K562 (cell line): Measurements from ENCODE around the gene HLA-E. TPM values are rescaled to one million over a fixed set of nuclear protein-coding genes. Genes with fewer than 3 reads are reported as not detected.
A peak's percentile ranks its signal among the peaks of the same experiment; 100 is the strongest.

Experiments used
- CHD1 ChIP-seq: fragments of 200-600 bp; sonication (generic); IDR thresholded peaks from one replicate; pipeline ENCODE4 v1.6.1; 2012; ENCODE audit warnings: mild to moderate bottlenecking, moderate library complexity, low read length, inconsistent platforms
- CTCFL ChIP-seq: IDR thresholded peaks from 2 replicates; pipeline ENCODE4 v1.6.1; 2011; ENCODE audit warnings: borderline replicate concordance, low read depth, mild to moderate bottlenecking, moderate library complexity, low read length; ENCODE audit not compliant: insufficient read depth, poor library complexity, severe bottlenecking
- FOXA1 ChIP-seq: fragments of 450-650 bp; IDR thresholded peaks from 2 replicates; pipeline ENCODE4 v1.6.1; 2016; ENCODE audit warnings: mild to moderate bottlenecking, borderline replicate concordance
- FOXM1 ChIP-seq, 2 experiments: fragments of 450-650 bp in 1 of 2; sonication (generic) in 1 of 2; formaldehyde crosslinking in 1 of 2; IDR thresholded peaks; 2 replicates each; pipeline versions ENCODE4 v1.6.1 to v1.9.0; 2017 to 2022; ENCODE audit warnings: low read depth in 2 of 2, mild to moderate bottlenecking in 2 of 2, missing genetic modification reagents in 1 of 2, moderate library complexity in 1 of 2
- HDAC2 ChIP-seq: fragments of 450-650 bp; IDR thresholded peaks from 2 replicates; pipeline ENCODE4 v1.6.1; 2016; ENCODE audit warnings: mild to moderate bottlenecking
- KDM2B ChIP-seq: fragments of 250-450 bp; sonication (Bioruptor Pico); IDR thresholded peaks from 2 replicates; pipeline ENCODE4 v1.8.0; 2021; ENCODE audit warnings: mild to moderate bottlenecking, moderate library complexity
- MXD1 ChIP-seq: fragments of 250-450 bp; sonication (Bioruptor Pico); IDR thresholded peaks from 2 replicates; pipeline ENCODE4 v1.8.0; 2021; ENCODE audit warnings: borderline replicate concordance, mild to moderate bottlenecking, moderate library complexity; ENCODE audit not compliant: poor library complexity, severe bottlenecking
- PTRF ChIP-seq: fragments of 450-650 bp; IDR thresholded peaks from 2 replicates; pipeline ENCODE4 v1.6.1; 2016; ENCODE audit warnings: mild to moderate bottlenecking, missing genetic modification characterization, missing compliant biosample characterization
- RBBP5 ChIP-seq: fragments of 200-600 bp; sonication (generic); IDR thresholded peaks from 2 replicates; pipeline ENCODE4 v1.6.1; 2012; ENCODE audit warnings: borderline replicate concordance, mild to moderate bottlenecking, low read length, control low read depth, inconsistent platforms; ENCODE audit not compliant: insufficient read depth, poor library complexity, severe bottlenecking
- RBM17 ChIP-seq: fragments of 200-400 bp; formaldehyde crosslinking; IDR thresholded peaks from 2 replicates; pipeline ENCODE4 v1.6.1; 2017; ENCODE audit warnings: low read depth, mild to moderate bottlenecking, low read length, borderline replicate concordance
- SAP30 ChIP-seq: fragments of 200-600 bp; sonication (generic); IDR thresholded peaks from 2 replicates; pipeline ENCODE4 v1.6.1; 2012; ENCODE audit warnings: borderline replicate concordance, low read depth, mild to moderate bottlenecking, moderate library complexity, low read length, control low read depth, inconsistent platforms; ENCODE audit not compliant: insufficient read depth, poor library complexity, severe bottlenecking
- SREBF2 ChIP-seq: sonication (generic); formaldehyde crosslinking; IDR thresholded peaks from 2 replicates; pipeline ENCODE4 v1.4.0; 2020; ENCODE audit warnings: mild to moderate bottlenecking, missing genetic modification reagents
- SRSF3 ChIP-seq: fragments of 200-400 bp; formaldehyde crosslinking; IDR thresholded peaks from 2 replicates; pipeline ENCODE4 v1.6.1; 2016; ENCODE audit warnings: mild to moderate bottlenecking, low read length, moderate library complexity; ENCODE audit not compliant: insufficient read depth
- TCF7 ChIP-seq: sonication (generic); IDR thresholded peaks from 2 replicates; pipeline ENCODE4 v1.6.1; 2016; ENCODE audit warnings: antibody characterized with exemption, borderline replicate concordance
- XRCC5 ChIP-seq: fragments of 200-400 bp; formaldehyde crosslinking; IDR thresholded peaks from 2 replicates; pipeline ENCODE4 v1.6.1; 2017; ENCODE audit warnings: low read depth, mild to moderate bottlenecking, low read length
- ZBTB9 ChIP-seq: fragments of 450-650 bp; formaldehyde crosslinking; IDR thresholded peaks from 2 replicates; pipeline ENCODE4 v1.4.0; 2020; ENCODE audit warnings: mild to moderate bottlenecking, moderate library complexity
- ZNF121 ChIP-seq: sonication (generic); formaldehyde crosslinking; conservative IDR thresholded peaks from 2 replicates; pipeline ENCODE4 v1.8.0; 2022; ENCODE audit warnings: missing genetic modification reagents
- ZNF449 ChIP-seq: fragments of 250-450 bp; sonication (Bioruptor Pico); IDR thresholded peaks from 2 replicates; pipeline ENCODE4 v1.8.0; 2022; ENCODE audit warnings: moderate library complexity, mild to moderate bottlenecking, inconsistent platforms
- ZNF644 ChIP-seq: fragments of 200-800 bp; sonication (Bioruptor generic); IDR thresholded peaks from 2 replicates; pipeline ENCODE4 v1.6.1; 2016; ENCODE audit warnings: low read depth, missing genetic modification characterization, missing compliant biosample characterization
- ZNF77 ChIP-seq: fragments of 250-450 bp; sonication (Bioruptor Pico); IDR thresholded peaks from 2 replicates; pipeline ENCODE4 v1.5.0; 2020
- ZSCAN32 ChIP-seq: fragments of 450-650 bp; formaldehyde crosslinking; IDR thresholded peaks from 2 replicates; pipeline ENCODE4 v1.4.0; 2020; ENCODE audit warnings: mild to moderate bottlenecking, moderate library complexity
- polyA plus RNA-seq, 8 experiments: library from polyadenylated mRNA; depleted of rRNA in 4 of 8; stranded (reverse) in 5 of 8; unstranded in 3 of 8; fragments of >200 nt; fragmentation: Nextera tagmentation in 2 of 8; fragmentation: Illumina TruSeq in 1 of 8; extraction: Ambion mirVana in 2 of 8; extraction: Trizol in 1 of 8; gene quantifications; 2 replicates each; pipeline versions ENCODE4 v1.2.1 to v1.2.3, GENCODE V29; 2011 to 2014; ENCODE audit warnings: inconsistent platforms in 1 of 8, missing spikeins in 1 of 8
- total RNA-seq, 7 experiments: library from RNA; depleted of rRNA in 6 of 7; stranded (reverse); fragments of >200 nt in 6 of 7; fragmentation: Illumina TruSeq in 2 of 7; extraction: Trizol in 2 of 7; gene quantifications; 2 replicates each; pipeline versions ENCODE4 v1.2.1 to v1.2.3, GENCODE V29; 2011 to 2021; ENCODE audit warnings: low replicate concordance in 1 of 7

The HLA-E gene
- total and polyA plus RNA-seq, 9 of the 15 experiments (the other 6 are each of a cell fraction or from before 2014, with no cell fraction given), result 3.2 to 39.9 (median 26.8) TPM

GRCh38 chr6:30515944-30516753, 26.8 kb downstream of the HLA-E start (continued):
- TF ChIP-seq CTCFL (no peak), PTRF (tag) (no peak), CHD1 (no peak), FOXA1 (no peak), SAP30 (no peak), SREBF2 (peak; percentile 88; the same call in 1 of the 2 replicates), RBM17 (no peak), TCF7 (no peak), FOXM1 (IDR thresholded peaks at IDR 0.05; ENCODE audit: low read depth) (0 out of 2 replicates have a peak, but pooled peaks have one; percentile 24), FOXM1 (CRISPR knock-in tag; IDR thresholded peaks at IDR 0.05; ENCODE audit: low read depth) (no peak), MXD1 (no peak), XRCC5 (no peak), KDM2B (CRISPR knock-in tag) (no peak), ZSCAN32 (CRISPR knock-in tag) (no peak), SRSF3 (no peak), ZNF644 (tag) (0 out of 2 replicates have a peak, but pooled peaks have one; percentile 8), ZNF77 (CRISPR knock-in tag) (no peak), ZBTB9 (CRISPR knock-in tag) (no peak; the same call in 1 of the 2 replicates), RBBP5 (no peak), ZNF121 (CRISPR knock-in tag) (no peak), ZNF449 (CRISPR knock-in tag) (no peak), HDAC2 (peak; percentile 55; the same call in 1 of the 2 replicates)
